Measurements from ENCODE around the gene VWA5B2.

DNA sequence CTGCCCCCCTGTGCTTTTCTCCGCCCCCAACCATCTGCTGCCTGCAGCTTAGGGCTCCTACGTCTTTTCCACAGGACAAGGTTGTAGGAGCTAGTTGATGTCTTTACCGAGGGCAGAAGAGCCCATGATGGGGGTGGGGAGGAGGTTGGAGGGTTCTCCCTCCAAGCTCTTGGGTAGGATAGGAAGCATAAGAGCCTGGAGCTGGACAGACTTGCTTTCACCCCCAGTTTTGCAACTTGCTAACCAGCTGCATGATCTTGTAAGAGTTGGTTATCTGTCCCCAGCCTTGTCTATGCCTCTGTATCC, 42.5 kb upstream of the VWA5B2 start:
- TF ChIP-seq, protein P1, sequence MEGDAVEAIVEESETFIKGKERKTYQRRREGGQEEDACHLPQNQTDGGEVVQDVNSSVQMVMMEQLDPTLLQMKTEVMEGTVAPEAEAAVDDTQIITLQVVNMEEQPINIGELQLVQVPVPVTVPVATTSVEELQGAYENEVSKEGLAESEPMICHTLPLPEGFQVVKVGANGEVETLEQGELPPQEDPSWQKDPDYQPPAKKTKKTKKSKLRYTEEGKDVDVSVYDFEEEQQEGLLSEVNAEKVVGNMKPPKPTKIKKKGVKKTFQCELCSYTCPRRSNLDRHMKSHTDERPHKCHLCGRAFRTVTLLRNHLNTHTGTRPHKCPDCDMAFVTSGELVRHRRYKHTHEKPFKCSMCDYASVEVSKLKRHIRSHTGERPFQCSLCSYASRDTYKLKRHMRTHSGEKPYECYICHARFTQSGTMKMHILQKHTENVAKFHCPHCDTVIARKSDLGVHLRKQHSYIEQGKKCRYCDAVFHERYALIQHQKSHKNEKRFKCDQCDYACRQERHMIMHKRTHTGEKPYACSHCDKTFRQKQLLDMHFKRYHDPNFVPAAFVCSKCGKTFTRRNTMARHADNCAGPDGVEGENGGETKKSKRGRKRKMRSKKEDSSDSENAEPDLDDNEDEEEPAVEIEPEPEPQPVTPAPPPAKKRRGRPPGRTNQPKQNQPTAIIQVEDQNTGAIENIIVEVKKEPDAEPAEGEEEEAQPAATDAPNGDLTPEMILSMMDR (IDR thresholded peaks at IDR 0.05), result no peak
- TF ChIP-seq POLR2A (IDR thresholded peaks at IDR 0.05), result no peak
